Glutamatergic neuron (in vitro differentiated cells): Measurements from ENCODE around the gene GLS2. TPM values are rescaled to one million over a fixed set of nuclear protein-coding genes. Genes with fewer than 3 reads are reported as not detected.
"Not testable (repeated sequence)": the region's sequence is repeated elsewhere in the genome, so short reads cannot be mapped to it uniquely, and the experiment has no call there.

Experiments used
- DNase-seq: peaks from one replicate; pipeline ENCODE4 v3.0.0; 2022
- H3K27ac Mint-ChIP-seq: one replicate; pipeline ENCODE4 v1.8.0; 2020; ENCODE audit warnings: mild to moderate bottlenecking, mixed read lengths, inconsistent platforms; ENCODE audit not compliant: unreplicated experiment
- H3K27me3 Mint-ChIP-seq: one replicate; pipeline ENCODE4 v1.8.0; 2020; ENCODE audit warnings: mild to moderate bottlenecking, moderate library complexity, mixed read lengths, inconsistent platforms; ENCODE audit not compliant: unreplicated experiment
- H3K36me3 Mint-ChIP-seq: one replicate; pipeline ENCODE4 v1.8.0; 2020; ENCODE audit warnings: mild to moderate bottlenecking, mixed read lengths, inconsistent platforms; ENCODE audit not compliant: unreplicated experiment
- H3K4me1 Mint-ChIP-seq: one replicate; pipeline ENCODE4 v1.8.0; 2020; ENCODE audit warnings: mild to moderate bottlenecking, low read depth, mixed read lengths, inconsistent platforms; ENCODE audit not compliant: unreplicated experiment
- H3K4me3 Mint-ChIP-seq: one replicate; pipeline ENCODE4 v1.8.0; 2020; ENCODE audit warnings: mild to moderate bottlenecking, mixed read lengths, inconsistent platforms; ENCODE audit not compliant: unreplicated experiment
- H3K9me3 Mint-ChIP-seq: one replicate; pipeline ENCODE4 v1.8.0; 2020; ENCODE audit warnings: mild to moderate bottlenecking, moderate library complexity, mixed read lengths, inconsistent platforms; ENCODE audit not compliant: unreplicated experiment
- CTCF ChIP-seq: fragments of 200-600 bp; sonication (generic); IDR thresholded peaks from one replicate; pipeline ENCODE4 v1.5.0; 2021; ENCODE audit not compliant: partially characterized antibody, unreplicated experiment
- total RNA-seq: library from RNA; stranded (reverse); fragmentation: NEBNext Ultra II Directional; extraction: Animal tissue kit (Norgen Biotek cat#: 25700); gene quantifications from one replicate; pipeline ENCODE4 v1.2.1, GENCODE V29; 2021; ENCODE audit not compliant: unreplicated experiment

Gene GLS2
- total RNA-seq, 1 donor from 2014 or later: 0.91 TPM

GRCh38 chr12:56520048-56520447 lies 32.1 kb upstream of the GLS2 start:
- no peak for DNase-seq
- Mint-ChIP-seq H3K9me3 (peaks cover 2% of the 10 kb centered on the region), H3K36me3 (no peaks in the 10 kb centered on the region), H3K27ac (no peak overlapping the region), H3K4me1 (peaks cover 6% of the 10 kb centered on the region), H3K27me3 (no peaks in the 10 kb centered on the region), H3K4me3 (no peak overlapping the region)
- no peak for TF ChIP-seq CTCF

- H3K9me3 Mint-ChIP-seq: peaks cover 2% of the 10 kb centered on the region
- H3K4me3 Mint-ChIP-seq: no peak overlapping the region
- H3K27me3 Mint-ChIP-seq: no peaks in the 10 kb centered on the region
- H3K4me1 Mint-ChIP-seq: peaks cover 6% of the 10 kb centered on the region
- no peak for DNase-seq
- no peaks in the 10 kb centered on the region for H3K36me3 Mint-ChIP-seq
- H3K27ac Mint-ChIP-seq: no peak overlapping the region
- TF ChIP-seq CTCF: no peak
Observed at GRCh38 chr12:56518570-56518969, 30.6 kb upstream of the GLS2 start.

- Mint-ChIP-seq H3K4me1 (peaks cover 4% of the 10 kb centered on the region), H3K4me3 (no peak overlapping the region), H3K27ac (no peak overlapping the region), H3K36me3 (no peaks in the 10 kb centered on the region), H3K27me3 (no peaks in the 10 kb centered on the region), H3K9me3 (peaks cover 2% of the 10 kb centered on the region)
- no peak for DNase-seq
- TF ChIP-seq CTCF: no peak
Observed at GRCh38 chr12:56517854-56518253, 29.9 kb upstream of the GLS2 start.

GRCh38 chr12:56514014-56514318 lies 26.0 kb upstream of the GLS2 start:
- H3K4me3 Mint-ChIP-seq, H3K9me3 Mint-ChIP-seq, H3K4me1 Mint-ChIP-seq, H3K27ac Mint-ChIP-seq, H3K27me3 Mint-ChIP-seq, H3K36me3 Mint-ChIP-seq, DNase-seq: not testable (repeated sequence)

- Mint-ChIP-seq H3K27ac (no peak overlapping the region), H3K4me1 (no peaks in the 10 kb centered on the region), H3K4me3 (no peak overlapping the region), H3K27me3 (peaks cover 2% of the 10 kb centered on the region), H3K36me3 (no peaks in the 10 kb centered on the region), H3K9me3 (no peaks in the 10 kb centered on the region)
- no peak for DNase-seq
- no peak for TF ChIP-seq CTCF
Observed at GRCh38 chr12:56510786-56511185, 22.8 kb upstream of the GLS2 start.

- not testable (repeated sequence) for H3K27me3 Mint-ChIP-seq, DNase-seq, H3K36me3 Mint-ChIP-seq, H3K4me1 Mint-ChIP-seq, H3K27ac Mint-ChIP-seq, H3K4me3 Mint-ChIP-seq, H3K9me3 Mint-ChIP-seq
Observed at GRCh38 chr12:56499879-56500278, 11.9 kb upstream of the GLS2 start.

- not testable (repeated sequence) for H3K27ac Mint-ChIP-seq
Observed at GRCh38 chr12:56499452-56499851, 11.5 kb upstream of the GLS2 start.

GRCh38 chr12:56498126-56498902 lies 10.4 kb upstream of the GLS2 start:
- not testable (repeated sequence) for H3K4me3 Mint-ChIP-seq, H3K27me3 Mint-ChIP-seq, H3K27ac Mint-ChIP-seq

More at GRCh38 chr12:56499452-56499851, 11.5 kb upstream of the GLS2 start:
- not testable (repeated sequence) for H3K27me3 Mint-ChIP-seq, H3K36me3 Mint-ChIP-seq, DNase-seq, H3K4me1 Mint-ChIP-seq, H3K9me3 Mint-ChIP-seq, H3K4me3 Mint-ChIP-seq

More at GRCh38 chr12:56498126-56498902, 10.4 kb upstream of the GLS2 start:
- not testable (repeated sequence) for H3K9me3 Mint-ChIP-seq, H3K4me1 Mint-ChIP-seq, H3K36me3 Mint-ChIP-seq, DNase-seq
